HCT116 (cell line): ENCODE results near the gene RPTOR.

ENCODE experiments used
- EZH2 ChIP-seq: fragments of 200-600 bp; sonication (generic); IDR thresholded peaks from 2 replicates; pipeline ENCODE4 v1.6.1; 2017; ENCODE audit warnings: antibody characterized with exemption, mixed run types
- TCF7L2 ChIP-seq: IDR thresholded peaks from 2 replicates; pipeline ENCODE4 v1.7.0; 2011; ENCODE audit warnings: borderline replicate concordance, inconsistent platforms; ENCODE audit not compliant: insufficient read depth, insufficient read length; ENCODE audit errors: extremely low read depth
- TF ChIP-seq, protein P1 (sequence below), 3 experiments: fragments of 200-600 bp in 1 of 3; sonication (generic) in 1 of 3; IDR thresholded peaks in 2 of 3; conservative IDR thresholded peaks in 1 of 3; 2 replicates each; pipeline ENCODE4 v1.5.1; 2012 to 2017; ENCODE audit warnings: low read depth in 2 of 3, low read length in 2 of 3, antibody characterized with exemption in 1 of 3, borderline replicate concordance in 1 of 3, control low read depth in 1 of 3, mild to moderate bottlenecking in 1 of 3, mixed read lengths in 1 of 3, mixed run types in 1 of 3, moderate library complexity in 1 of 3; ENCODE audit not compliant: insufficient read depth in 1 of 3
- TF ChIP-seq, protein P2 (sequence below): IDR thresholded peaks from 2 replicates; pipeline ENCODE4 v1.6.1; 2012; ENCODE audit warnings: low read depth

DNA sequence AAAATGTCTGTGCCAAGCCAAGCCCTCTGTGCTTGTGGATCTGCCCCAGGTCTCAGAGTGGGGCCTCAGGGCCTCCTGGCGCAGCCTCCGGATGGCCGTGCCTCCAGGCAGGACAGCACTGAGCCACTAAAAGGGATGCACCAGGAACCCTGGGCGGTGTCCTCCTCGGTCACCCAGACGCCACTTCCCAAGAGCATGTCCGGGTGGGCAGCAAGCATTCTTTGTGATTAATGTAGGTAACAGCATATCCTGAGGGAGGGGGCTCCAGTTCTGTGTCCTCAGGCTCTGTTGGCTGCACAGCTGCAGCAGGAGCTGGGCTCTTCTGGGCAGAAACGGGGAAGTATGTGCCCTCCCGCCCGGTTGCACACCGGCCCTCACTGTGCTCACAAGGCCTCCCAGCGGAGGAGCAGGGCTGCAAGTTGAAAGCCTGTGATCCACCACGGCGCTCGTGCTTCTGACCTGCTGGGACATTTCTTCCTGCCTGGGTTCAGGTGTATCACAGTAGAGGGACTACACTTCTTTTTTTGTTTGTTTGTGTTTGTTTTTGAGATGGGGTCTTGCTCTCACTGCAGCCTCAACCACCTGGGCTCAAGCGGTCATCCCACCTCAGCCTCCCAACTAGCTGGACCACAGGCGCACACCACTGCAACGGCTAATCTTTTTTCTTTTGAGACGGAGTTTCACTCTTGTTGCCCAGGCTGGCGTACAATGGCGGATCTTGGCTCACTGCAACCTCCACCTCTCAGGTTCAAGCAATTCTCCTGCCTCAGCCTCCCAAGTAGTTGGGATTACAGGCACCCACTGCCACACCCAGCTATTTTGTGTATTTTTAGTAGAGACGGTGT lies 409.1 kb downstream of the RPTOR start:
- TF ChIP-seq, protein P1, sequence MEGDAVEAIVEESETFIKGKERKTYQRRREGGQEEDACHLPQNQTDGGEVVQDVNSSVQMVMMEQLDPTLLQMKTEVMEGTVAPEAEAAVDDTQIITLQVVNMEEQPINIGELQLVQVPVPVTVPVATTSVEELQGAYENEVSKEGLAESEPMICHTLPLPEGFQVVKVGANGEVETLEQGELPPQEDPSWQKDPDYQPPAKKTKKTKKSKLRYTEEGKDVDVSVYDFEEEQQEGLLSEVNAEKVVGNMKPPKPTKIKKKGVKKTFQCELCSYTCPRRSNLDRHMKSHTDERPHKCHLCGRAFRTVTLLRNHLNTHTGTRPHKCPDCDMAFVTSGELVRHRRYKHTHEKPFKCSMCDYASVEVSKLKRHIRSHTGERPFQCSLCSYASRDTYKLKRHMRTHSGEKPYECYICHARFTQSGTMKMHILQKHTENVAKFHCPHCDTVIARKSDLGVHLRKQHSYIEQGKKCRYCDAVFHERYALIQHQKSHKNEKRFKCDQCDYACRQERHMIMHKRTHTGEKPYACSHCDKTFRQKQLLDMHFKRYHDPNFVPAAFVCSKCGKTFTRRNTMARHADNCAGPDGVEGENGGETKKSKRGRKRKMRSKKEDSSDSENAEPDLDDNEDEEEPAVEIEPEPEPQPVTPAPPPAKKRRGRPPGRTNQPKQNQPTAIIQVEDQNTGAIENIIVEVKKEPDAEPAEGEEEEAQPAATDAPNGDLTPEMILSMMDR (IDR thresholded peaks at IDR 0.05 in 2 of 3, conservative IDR thresholded peaks at IDR 0.05 in 1 of 3; ENCODE audit: borderline replicate concordance in 1 of 3, insufficient read depth in 1 of 3, low read depth in 2 of 3, low read length in 2 of 3): no peak
- TF ChIP-seq TCF7L2 (no peak), EZH2 (no peak)
- TF ChIP-seq, protein P2, sequence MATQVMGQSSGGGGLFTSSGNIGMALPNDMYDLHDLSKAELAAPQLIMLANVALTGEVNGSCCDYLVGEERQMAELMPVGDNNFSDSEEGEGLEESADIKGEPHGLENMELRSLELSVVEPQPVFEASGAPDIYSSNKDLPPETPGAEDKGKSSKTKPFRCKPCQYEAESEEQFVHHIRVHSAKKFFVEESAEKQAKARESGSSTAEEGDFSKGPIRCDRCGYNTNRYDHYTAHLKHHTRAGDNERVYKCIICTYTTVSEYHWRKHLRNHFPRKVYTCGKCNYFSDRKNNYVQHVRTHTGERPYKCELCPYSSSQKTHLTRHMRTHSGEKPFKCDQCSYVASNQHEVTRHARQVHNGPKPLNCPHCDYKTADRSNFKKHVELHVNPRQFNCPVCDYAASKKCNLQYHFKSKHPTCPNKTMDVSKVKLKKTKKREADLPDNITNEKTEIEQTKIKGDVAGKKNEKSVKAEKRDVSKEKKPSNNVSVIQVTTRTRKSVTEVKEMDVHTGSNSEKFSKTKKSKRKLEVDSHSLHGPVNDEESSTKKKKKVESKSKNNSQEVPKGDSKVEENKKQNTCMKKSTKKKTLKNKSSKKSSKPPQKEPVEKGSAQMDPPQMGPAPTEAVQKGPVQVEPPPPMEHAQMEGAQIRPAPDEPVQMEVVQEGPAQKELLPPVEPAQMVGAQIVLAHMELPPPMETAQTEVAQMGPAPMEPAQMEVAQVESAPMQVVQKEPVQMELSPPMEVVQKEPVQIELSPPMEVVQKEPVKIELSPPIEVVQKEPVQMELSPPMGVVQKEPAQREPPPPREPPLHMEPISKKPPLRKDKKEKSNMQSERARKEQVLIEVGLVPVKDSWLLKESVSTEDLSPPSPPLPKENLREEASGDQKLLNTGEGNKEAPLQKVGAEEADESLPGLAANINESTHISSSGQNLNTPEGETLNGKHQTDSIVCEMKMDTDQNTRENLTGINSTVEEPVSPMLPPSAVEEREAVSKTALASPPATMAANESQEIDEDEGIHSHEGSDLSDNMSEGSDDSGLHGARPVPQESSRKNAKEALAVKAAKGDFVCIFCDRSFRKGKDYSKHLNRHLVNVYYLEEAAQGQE: no peak
